B cell (primary cell): ENCODE data around the gene VAV3. TPM values are rescaled to one million over a fixed set of nuclear protein-coding genes. Genes with fewer than 3 reads are reported as not detected.

Experiments used
- ATAC-seq: fragments of 200-7000 bp; cut with Tn5 transposase; one replicate; pipeline ENCODE4 v1.10.0; 2021; ENCODE audit warnings: low read depth, mild to moderate bottlenecking, moderate number of reproducible peaks, moderate library complexity
- CTCF ChIA-PET: fragments of 350-600 bp; sonication (Branson Sonifier 250); formaldehyde crosslinking; loops from one replicate; lab custom pipeline; 2021; ENCODE audit warnings: antibody characterized with exemption, inconsistent platforms; lab: Charles Lee
- POLR2A ChIA-PET: fragments of 350-600 bp; sonication (Branson Sonifier 250); formaldehyde crosslinking; loops from one replicate; lab custom pipeline; 2021; ENCODE audit warnings: antibody characterized with exemption; lab: Charles Lee
- DNase-seq: peaks from one replicate; pipeline ENCODE4 v3.0.0; 2013
- H2AFZ ChIP-seq: 2 replicates; pipeline ENCODE4 v1.6.1; 2012; ENCODE audit warnings: mild to moderate bottlenecking, low read depth, low read length; ENCODE audit not compliant: insufficient read depth, poor library complexity, severe bottlenecking
- H3K27ac ChIP-seq, 2 donors: 1 replicate in 1 of 2; 2 replicates in 1 of 2; pipeline ENCODE4 v1.5.1; 2012 to 2013; ENCODE audit warnings: low read length in 2 of 2, mild to moderate bottlenecking in 2 of 2, moderate library complexity in 1 of 2
- H3K27me3 ChIP-seq, 4 experiments: fragments of 200-600 bp in 1 of 4; sonication (generic) in 1 of 4; replicated peaks in 1 of 4; 1 replicate in 2 of 4; 2 replicates in 2 of 4; pipeline versions ENCODE4 v1.6.1 to v1.7.0; 2013 to 2016; ENCODE audit warnings: low read length in 3 of 4, mild to moderate bottlenecking in 2 of 4, mixed read lengths in 1 of 4, moderate library complexity in 1 of 4; ENCODE audit not compliant: insufficient read depth in 4 of 4, control insufficient read depth in 3 of 4; ENCODE audit errors: control extremely low read depth in 1 of 4
- H3K36me3 ChIP-seq, 2 experiments: replicated peaks in 1 of 2; 1 replicate in 1 of 2; 2 replicates in 1 of 2; pipeline versions ENCODE4 v1.6.1 to v1.7.1; 2013; ENCODE audit warnings: low read length in 1 of 2; ENCODE audit not compliant: insufficient read depth in 2 of 2, control insufficient read depth in 1 of 2; ENCODE audit errors: control extremely low read depth in 1 of 2, extremely low read depth in 1 of 2
- H3K4me1 ChIP-seq, 2 donors: fragments of 200-600 bp in 1 of 2; sonication (generic) in 1 of 2; 1 replicate in 1 of 2; 2 replicates in 1 of 2; pipeline versions ENCODE4 v1.5.1 to v1.6.1; 2013 to 2017; ENCODE audit warnings: low read length in 2 of 2; ENCODE audit not compliant: control insufficient read depth in 2 of 2, insufficient read depth in 2 of 2
- H3K4me2 ChIP-seq: replicated peaks from 2 replicates; pipeline ENCODE3; 2012; ENCODE audit warnings: mild to moderate bottlenecking, low read depth, low read length; ENCODE audit not compliant: poor library complexity, severe bottlenecking
- H3K4me3 ChIP-seq, 5 experiments: fragments of 200-600 bp in 1 of 5; sonication (generic) in 1 of 5; 1 replicate in 3 of 5; 2 replicates in 2 of 5; pipeline versions ENCODE4 v1.5.1 to v1.7.0; 2011 to 2016; ENCODE audit warnings: low read length in 4 of 5, mild to moderate bottlenecking in 4 of 5, low read depth in 2 of 5, control low read depth in 1 of 5, moderate library complexity in 1 of 5; ENCODE audit not compliant: insufficient read depth in 1 of 5; ENCODE audit errors: control extremely low read depth in 1 of 5, extremely low read depth in 1 of 5
- H3K79me2 ChIP-seq: fragments of 200-600 bp; sonication (generic); one replicate; pipeline ENCODE4 v1.6.0; 2016; ENCODE audit warnings: low read length; ENCODE audit not compliant: control insufficient read depth, insufficient read depth
- H3K9ac ChIP-seq: fragments of 200-600 bp; sonication (generic); 2 replicates; pipeline ENCODE4 v1.6.1; 2017; ENCODE audit warnings: mild to moderate bottlenecking, low read length, moderate library complexity
- H3K9me3 ChIP-seq, 3 donors: one replicate each; pipeline versions ENCODE4 v1.6.1 to v1.7.1; 2013; ENCODE audit warnings: low read length in 2 of 3; ENCODE audit not compliant: control insufficient read depth in 2 of 3, insufficient read depth in 1 of 3; ENCODE audit errors: control extremely low read depth in 1 of 3
- H4K20me1 ChIP-seq: 2 replicates; pipeline ENCODE4 v1.6.0; 2012; ENCODE audit warnings: mild to moderate bottlenecking, low read length; ENCODE audit not compliant: insufficient read depth, control insufficient read depth, poor library complexity, severe bottlenecking
- H3K27ac Mint-ChIP-seq: one replicate; pipeline ENCODE4 v1.8.0; 2021; ENCODE audit warnings: mixed read lengths
- H3K27me3 Mint-ChIP-seq: one replicate; pipeline ENCODE4 v1.8.0; 2021; ENCODE audit warnings: mixed read lengths
- H3K4me1 Mint-ChIP-seq: one replicate; pipeline ENCODE4 v1.8.0; 2021; ENCODE audit warnings: mixed read lengths
- H3K4me3 Mint-ChIP-seq: one replicate; pipeline ENCODE4 v1.8.0; 2021; ENCODE audit warnings: mixed read lengths
- H3K9me3 Mint-ChIP-seq: one replicate; pipeline ENCODE4 v1.8.0; 2022; ENCODE audit warnings: mixed read lengths; ENCODE audit not compliant: insufficient read depth
- EZH2 ChIP-seq: IDR thresholded peaks from 2 replicates; pipeline ENCODE4 v1.6.1; 2012; ENCODE audit warnings: borderline replicate concordance, low read depth, mild to moderate bottlenecking, moderate library complexity, low read length; ENCODE audit not compliant: insufficient read depth, poor library complexity, severe bottlenecking
- WGBS: methylation state at CpG from one replicate; pipeline ENCODE4 v1.1.5; 2013; ENCODE audit warnings: missing lambda C conversion rate; ENCODE audit not compliant: insufficient coverage; 5-methylcytosine and 5-hydroxymethylcytosine counted together
- intact Hi-C: fragments of 100-400 bp; cut with micrococcal nuclease; formaldehyde crosslinking; loops from one replicate; pipeline ENCODE4 v1.10.0; 2022
- polyA plus RNA-seq: library from polyadenylated mRNA; depleted of rRNA; stranded (reverse); fragments of >200 nt; gene quantifications from 2 replicates; pipeline ENCODE4 v1.2.3, GENCODE V29; 2012
- total RNA-seq, 2 donors: library from RNA; stranded (reverse); fragments of 120-200 nt in 1 of 2; gene quantifications; 1 replicate in 1 of 2; 2 replicates in 1 of 2; pipeline versions ENCODE4 v1.2.3 to v1.2.4, GENCODE V29; 2013 to 2022
- TF ChIP-seq, protein P1 (sequence below): fragments of 200-600 bp; IDR thresholded peaks from one replicate; pipeline ENCODE4 v1.8.0; 2022; ENCODE audit warnings: antibody characterized with exemption, mild to moderate bottlenecking

VAV3 gene
- total and polyA plus RNA-seq, 2 donors (not counting 1 experiment from before 2014, with no cell fraction given): 14.8 to 32.5 TPM

DNA sequence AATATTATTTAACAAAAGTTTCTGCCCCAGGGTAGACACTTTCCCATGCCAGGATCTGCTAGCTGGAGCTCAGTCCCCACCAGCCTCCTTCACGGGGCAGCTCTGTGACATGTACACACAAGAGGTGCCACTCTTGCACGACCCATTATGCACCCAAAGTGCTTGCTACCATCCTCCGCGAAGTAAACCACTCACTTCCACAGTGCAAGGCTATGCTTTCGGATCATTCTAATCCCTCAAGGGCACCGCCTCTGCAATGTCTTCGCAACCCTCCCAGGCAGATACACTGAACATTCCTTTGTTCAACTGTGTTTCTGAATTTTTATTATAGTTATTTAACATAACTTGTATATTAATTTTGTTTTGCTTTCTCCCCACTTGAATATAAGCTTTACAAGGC is 303.8 kb downstream of the VAV3 start:
- ATAC-seq: no peak
- CTCF ChIA-PET: no interaction called here
- H3K27me3 ChIP-seq: no peaks in the 10 kb centered on the region
- POLR2A ChIA-PET: no interaction called here
- H3K4me3 ChIP-seq: no peak overlapping the region
- H3K27ac ChIP-seq: no peak overlapping the region
- no peak overlapping the region for H3K4me2 ChIP-seq
- H3K9me3 ChIP-seq: peaks cover 0 to 1% (median 0%) of the 10 kb centered on the region in 3 donors
- WGBS: 100% methylated on average over 4 of the region's 7 CpGs
- intact Hi-C loops: no loop called here
- H3K79me2 ChIP-seq: no peaks in the 10 kb centered on the region
- H3K36me3 ChIP-seq: peaks cover 12 to 22% of the 10 kb centered on the region in 2 experiments
- no peak for DNase-seq
- Mint-ChIP-seq H3K9me3 (no peaks in the 10 kb centered on the region), H3K4me1 (no peaks in the 10 kb centered on the region), H3K27me3 (no peaks in the 10 kb centered on the region), H3K27ac (no peak overlapping the region), H3K4me3 (no peak overlapping the region)
- no peak for TF ChIP-seq EZH2
- TF ChIP-seq, protein P1, sequence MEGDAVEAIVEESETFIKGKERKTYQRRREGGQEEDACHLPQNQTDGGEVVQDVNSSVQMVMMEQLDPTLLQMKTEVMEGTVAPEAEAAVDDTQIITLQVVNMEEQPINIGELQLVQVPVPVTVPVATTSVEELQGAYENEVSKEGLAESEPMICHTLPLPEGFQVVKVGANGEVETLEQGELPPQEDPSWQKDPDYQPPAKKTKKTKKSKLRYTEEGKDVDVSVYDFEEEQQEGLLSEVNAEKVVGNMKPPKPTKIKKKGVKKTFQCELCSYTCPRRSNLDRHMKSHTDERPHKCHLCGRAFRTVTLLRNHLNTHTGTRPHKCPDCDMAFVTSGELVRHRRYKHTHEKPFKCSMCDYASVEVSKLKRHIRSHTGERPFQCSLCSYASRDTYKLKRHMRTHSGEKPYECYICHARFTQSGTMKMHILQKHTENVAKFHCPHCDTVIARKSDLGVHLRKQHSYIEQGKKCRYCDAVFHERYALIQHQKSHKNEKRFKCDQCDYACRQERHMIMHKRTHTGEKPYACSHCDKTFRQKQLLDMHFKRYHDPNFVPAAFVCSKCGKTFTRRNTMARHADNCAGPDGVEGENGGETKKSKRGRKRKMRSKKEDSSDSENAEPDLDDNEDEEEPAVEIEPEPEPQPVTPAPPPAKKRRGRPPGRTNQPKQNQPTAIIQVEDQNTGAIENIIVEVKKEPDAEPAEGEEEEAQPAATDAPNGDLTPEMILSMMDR: no peak
- H2AFZ ChIP-seq: no peak overlapping the region
- no peak overlapping the region for H3K9ac ChIP-seq
- no peaks in the 10 kb centered on the region for H3K4me1 ChIP-seq
- H4K20me1 ChIP-seq: no peaks in the 10 kb centered on the region

DNA sequence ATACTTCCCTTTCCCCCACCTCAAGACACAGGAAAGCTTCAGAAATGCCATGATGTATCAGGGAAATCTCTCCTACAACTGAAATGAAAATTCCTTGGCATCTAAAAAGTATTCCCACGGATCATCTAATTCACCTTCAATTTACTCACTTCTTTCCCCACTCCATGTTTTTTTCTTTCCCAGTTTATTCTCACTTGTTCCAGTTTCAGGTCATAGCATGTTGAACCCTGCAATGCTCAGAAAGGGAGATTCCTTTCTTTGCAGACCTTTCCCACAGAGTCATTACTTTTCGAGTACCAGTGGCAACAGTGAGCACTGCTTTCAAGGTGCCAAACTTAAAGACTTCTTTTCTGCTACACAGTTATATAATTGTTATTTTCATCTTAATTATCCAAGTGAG is 305.0 kb downstream of the VAV3 start:
- ChIA-PET CTCF (no interaction called here), POLR2A (no interaction called here)
- H3K9ac ChIP-seq: no peak overlapping the region
- intact Hi-C loops: no loop called here
- H3K4me1 ChIP-seq: no peaks in the 10 kb centered on the region
- H3K4me3 ChIP-seq: no peak overlapping the region
- Mint-ChIP-seq H3K27me3 (no peaks in the 10 kb centered on the region), H3K4me3 (no peak overlapping the region), H3K27ac (no peak overlapping the region), H3K9me3 (no peaks in the 10 kb centered on the region), H3K4me1 (no peaks in the 10 kb centered on the region)
- H3K36me3 ChIP-seq: peaks cover 10 to 12% of the 10 kb centered on the region in 2 experiments
- no peak overlapping the region for H3K27ac ChIP-seq
- H3K79me2 ChIP-seq: no peaks in the 10 kb centered on the region
- peaks cover 0 to 1% (median 0%) of the 10 kb centered on the region in 3 donors for H3K9me3 ChIP-seq
- no peak overlapping the region for H3K4me2 ChIP-seq
- H4K20me1 ChIP-seq: no peaks in the 10 kb centered on the region
- ATAC-seq (no peak), DNase-seq (no peak)
- no peak overlapping the region for H2AFZ ChIP-seq
- WGBS: 100% methylated on average over 1 of the region's 2 CpGs
- H3K27me3 ChIP-seq: no peaks in the 10 kb centered on the region
- no peak for TF ChIP-seq EZH2
- TF ChIP-seq, protein P1: no peak
